HG02938 (cell line): Measurements from ENCODE around the gene PIP4K2C.
"Not testable (repeated sequence)": the region's sequence is repeated elsewhere in the genome, so short reads cannot be mapped to it uniquely, and the experiment has no call there.

ENCODE experiments used
- ATAC-seq: cut with Tn5 transposase; IDR thresholded peaks from one replicate; pipeline ENCODE4 v1.9.1; 2021; ENCODE audit warnings: mild to moderate bottlenecking, moderate library complexity; ENCODE audit not compliant: unreplicated experiment

PIP4K2C gene

DNA sequence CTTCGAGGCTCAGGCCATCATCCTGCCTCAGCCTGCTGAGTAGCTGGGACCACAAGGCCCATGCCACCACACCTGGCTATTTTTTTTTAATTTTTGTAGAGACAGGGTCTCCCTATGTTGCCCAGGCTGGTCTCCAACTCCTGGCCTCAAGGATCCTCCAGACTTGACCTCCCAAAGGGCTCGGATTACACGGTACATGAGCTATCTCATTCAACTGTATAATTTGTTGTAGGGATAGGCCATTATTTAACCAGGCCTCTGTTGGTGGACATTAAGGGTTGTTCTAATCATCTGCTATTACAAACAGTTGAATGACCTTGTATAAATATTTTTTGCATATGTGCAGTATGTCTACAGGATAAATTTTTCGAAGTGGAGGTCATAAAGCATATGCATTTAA lies 32.1 kb upstream of the PIP4K2C start:
- no peak for ATAC-seq

DNA sequence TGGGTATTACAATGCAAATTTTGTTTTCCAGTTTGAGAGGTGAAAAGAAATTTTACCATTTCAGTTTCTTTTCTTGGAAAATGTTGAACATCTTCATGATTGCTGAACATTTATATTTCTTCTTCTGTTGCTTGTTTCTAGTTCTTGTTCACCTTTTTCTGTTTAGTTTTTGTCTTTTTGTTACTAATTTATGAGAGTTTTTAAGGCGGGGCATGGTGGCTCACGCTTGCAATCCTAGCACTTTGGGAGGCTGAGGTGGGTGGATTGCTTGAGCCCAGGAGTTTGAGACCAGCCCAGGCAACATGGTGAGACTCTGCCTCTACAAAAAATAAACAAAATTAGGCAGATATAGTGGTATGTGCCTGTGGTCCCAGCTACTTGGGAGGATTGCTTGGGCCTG lies 30.5 kb upstream of the PIP4K2C start:
- ATAC-seq, result no peak

DNA sequence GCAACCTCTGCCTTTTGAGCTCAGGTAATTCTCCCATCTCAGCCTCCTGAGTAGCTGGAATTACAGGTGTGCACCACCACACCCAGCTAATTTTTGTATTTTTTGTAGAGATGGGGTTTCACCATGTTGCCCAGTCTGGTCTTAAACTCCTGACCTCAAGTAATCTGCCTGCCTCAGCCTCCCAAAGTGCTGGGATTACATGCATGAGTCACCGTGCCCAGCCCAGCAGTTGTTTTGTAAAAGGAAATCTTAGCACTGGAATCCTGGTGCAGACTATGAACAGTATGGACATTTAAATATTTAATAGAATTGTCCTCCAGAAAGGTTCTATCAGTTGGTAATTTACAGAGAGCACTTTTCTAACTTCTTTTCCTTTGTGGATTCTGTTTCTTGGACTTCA lies 29.9 kb upstream of the PIP4K2C start:
- not testable (repeated sequence) for ATAC-seq

DNA sequence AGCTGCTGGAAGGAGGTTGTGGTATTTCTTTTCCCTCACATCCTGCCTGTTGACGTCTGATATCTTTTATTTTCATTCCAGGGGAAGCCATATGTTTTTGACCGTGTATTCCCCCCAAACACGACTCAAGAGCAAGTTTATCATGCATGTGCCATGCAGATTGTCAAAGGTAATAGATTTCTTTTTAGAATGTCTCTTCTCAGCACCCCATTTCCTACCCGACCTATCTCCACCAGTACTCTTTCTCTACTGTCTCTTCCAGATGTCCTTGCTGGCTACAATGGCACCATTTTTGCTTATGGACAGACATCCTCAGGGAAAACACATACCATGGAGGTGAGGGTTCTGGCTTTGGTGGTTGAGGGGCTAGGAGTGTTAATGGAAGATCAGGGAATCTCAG lies 27.6 kb upstream of the PIP4K2C start:
- no peak for ATAC-seq

DNA sequence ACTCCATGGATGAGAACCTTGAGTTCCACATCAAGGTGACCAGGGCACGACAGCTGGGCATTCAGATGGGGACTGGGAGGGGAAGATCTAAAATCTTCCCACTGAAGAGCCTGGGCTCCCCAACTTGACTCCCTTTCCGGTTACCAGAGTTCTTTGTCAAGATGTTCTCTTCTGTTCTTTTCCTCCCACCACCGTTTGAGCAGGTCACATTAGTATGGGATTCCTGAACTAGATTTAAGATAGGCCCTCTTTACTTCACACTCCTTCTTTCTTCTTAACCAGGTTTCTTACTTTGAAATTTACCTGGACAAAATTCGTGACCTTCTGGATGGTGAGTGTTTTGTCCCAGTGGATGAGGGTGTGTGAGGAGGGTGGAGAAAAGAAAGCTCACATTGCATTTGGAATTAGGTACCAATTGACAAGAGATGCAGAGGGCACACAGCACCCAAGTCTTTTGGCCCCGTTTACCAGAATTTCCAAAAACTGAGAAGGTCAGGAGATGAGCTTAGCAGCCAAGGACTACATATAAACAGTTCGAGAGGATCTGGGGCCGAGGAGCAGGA lies 26.7 kb upstream of the PIP4K2C start:
- ATAC-seq, result no peak

DNA sequence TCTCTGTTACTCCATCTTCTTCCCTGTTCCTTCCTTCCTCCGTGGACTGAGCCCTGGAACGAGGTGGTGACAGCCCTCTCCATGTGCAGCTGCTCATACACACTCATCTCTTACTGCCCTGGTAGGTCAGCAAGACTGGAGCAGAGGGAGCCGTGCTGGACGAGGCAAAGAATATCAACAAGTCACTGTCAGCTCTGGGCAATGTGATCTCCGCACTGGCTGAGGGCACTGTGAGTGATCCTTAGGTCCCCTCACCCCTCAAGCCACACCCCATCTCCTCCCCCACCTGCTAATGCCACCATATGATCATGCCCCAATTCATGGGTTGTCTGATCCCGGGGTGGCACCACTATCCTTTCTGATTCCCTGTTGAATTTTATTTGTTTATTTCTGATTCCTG lies 22.2 kb upstream of the PIP4K2C start:
- ATAC-seq, result no peak

DNA sequence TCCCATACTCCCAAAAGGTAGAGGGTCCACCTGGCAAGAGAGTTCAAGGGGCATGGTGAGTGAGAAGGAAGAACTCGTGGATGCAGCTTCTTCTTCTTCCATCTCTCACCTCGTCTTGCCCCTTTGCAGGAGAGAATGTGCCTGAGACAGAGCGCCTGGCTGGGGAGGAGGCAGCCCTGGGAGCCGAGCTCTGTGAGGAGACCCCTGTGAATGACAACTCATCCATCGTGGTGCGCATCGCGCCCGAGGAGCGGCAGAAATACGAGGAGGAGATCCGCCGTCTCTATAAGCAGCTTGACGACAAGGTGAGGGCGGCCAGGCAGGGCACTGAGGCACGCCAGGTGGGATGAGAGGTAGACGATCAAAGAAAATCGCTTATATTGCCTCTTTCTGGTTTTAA lies 21.1 kb upstream of the PIP4K2C start:
- ATAC-seq, result no peak

DNA sequence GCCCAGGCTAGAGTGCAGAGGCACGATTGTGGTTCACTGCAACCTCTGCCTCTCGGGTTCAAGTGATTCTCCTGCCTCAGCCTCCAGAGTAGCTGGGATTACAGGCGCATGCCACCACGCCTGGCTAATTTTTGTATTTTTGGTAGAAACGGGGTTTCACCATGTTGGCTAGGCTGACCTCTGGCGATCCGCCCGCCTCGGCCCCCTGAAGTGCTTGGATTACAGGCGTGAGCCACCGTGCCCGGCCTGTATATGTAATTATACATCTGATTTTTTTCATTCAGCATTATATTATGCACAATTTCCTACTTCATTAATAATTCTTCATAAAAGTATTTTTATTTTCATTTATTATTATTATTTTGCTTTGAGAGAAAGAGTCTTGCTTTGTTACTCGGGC lies 20.6 kb upstream of the PIP4K2C start:
- not testable (repeated sequence) for ATAC-seq

DNA sequence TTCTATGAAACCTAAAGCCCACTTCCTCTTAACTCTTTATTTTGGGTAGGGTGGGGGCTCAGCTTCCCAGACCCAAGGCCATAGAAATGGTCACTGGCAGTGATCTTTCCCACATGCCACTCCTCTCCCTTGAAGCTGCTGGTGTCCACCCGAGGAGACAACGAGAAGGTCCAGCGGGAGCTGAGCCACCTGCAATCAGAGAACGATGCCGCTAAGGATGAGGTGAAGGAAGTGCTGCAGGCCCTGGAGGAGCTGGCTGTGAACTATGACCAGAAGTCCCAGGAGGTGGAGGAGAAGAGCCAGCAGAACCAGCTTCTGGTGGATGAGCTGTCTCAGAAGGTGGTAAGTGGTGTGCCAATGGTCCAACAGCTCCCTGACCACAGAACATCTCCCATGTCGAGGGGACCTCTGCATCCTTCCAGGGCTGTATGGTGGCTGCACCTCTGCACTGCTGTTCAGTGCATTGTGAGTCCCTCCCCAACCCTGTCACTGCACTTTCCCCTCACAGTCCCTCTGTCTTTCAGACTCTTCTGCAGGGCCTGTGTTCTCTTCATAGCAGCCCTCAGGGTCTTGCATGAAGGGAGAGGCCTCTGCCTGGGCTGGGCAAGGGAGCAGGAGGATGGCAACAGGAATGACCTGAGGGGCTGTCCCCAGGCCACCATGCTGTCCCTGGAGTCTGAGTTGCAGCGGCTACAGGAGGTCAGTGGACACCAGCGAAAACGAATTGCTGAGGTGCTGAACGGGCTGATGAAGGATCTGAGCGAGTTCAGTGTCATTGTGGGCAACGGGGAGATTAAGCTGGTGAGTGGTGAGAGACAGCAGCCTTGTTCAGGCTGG lies 18.8 kb upstream of the PIP4K2C start:
- ATAC-seq, result no peak

DNA sequence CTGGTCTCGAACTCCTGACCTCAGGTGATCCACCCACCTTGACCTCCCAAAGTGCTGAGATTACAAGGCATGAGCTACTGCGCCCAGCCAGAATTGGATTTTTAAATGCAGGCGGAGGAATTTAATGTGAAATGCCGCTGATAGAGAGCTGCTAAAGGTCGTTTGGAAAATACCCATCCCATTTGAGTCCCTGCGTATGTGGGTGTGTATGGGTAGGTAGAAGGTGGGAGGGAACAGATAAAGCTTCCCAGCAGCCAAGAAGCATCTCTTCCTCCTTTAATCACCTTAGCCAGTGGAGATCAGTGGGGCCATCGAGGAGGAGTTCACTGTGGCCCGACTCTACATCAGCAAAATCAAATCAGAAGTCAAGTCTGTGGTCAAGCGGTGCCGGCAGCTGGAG lies 16.2 kb upstream of the PIP4K2C start:
- ATAC-seq, result no peak

DNA sequence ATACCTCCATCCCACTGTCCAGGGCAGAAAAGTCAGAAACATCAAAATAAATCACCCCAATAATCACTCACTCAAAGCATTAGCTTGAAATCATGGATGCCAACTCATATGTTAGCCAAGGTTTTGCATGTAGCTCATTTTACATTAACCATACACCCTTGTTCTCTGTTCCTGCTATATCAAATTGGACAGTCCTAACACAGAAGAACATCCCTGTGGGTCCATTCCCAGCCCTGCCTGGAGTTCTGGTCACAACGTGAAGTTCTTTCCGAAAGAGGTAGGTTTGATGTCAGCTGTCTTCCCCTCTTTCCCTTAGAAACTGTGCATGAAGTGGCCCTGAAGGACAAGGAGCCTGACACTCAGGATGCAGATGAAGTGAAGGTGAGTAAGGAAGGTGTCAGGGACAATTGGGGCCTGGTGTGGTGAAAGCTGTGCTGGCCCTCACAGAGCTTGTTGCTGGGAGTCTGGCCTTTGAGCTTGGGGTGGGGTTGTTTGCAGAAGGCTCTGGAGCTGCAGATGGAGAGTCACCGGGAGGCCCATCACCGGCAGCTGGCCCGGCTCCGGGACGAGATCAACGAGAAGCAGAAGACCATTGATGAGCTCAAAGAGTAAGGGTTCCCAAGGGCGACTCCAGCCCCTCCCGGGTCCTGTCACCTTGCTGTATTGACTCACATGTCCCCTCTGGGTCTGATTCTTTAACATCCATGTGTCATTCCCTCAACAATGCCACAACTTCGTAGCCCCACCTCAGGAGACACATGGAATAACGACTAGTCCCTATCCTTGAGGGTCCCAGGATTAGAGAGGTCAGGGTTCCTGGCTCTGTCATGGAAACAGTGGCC lies 15.0 kb upstream of the PIP4K2C start:
- no peak for ATAC-seq

DNA sequence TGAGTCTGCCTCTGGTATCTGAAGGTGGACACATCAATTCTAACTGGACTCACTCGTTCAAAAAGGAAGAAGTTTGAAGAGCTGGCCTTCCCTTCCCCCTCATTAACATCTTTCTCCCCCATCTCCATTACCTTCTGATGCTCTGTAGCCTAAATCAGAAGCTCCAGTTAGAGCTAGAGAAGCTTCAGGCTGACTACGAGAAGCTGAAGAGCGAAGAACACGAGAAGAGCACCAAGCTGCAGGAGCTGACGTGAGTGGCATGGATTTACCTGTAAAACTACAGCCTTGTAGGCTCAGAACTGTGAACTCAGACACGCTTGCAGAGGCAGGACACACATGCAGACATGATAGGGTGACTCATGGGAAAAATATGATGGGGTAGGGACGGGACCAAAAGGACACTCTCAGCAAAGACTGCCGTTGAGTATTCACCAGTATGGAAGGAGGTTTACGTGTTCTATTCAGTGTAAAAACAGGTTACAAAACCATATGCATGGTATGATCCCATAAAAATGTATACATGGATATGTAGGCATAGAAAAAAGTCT lies 14.3 kb upstream of the PIP4K2C start:
- ATAC-seq, result no peak

DNA sequence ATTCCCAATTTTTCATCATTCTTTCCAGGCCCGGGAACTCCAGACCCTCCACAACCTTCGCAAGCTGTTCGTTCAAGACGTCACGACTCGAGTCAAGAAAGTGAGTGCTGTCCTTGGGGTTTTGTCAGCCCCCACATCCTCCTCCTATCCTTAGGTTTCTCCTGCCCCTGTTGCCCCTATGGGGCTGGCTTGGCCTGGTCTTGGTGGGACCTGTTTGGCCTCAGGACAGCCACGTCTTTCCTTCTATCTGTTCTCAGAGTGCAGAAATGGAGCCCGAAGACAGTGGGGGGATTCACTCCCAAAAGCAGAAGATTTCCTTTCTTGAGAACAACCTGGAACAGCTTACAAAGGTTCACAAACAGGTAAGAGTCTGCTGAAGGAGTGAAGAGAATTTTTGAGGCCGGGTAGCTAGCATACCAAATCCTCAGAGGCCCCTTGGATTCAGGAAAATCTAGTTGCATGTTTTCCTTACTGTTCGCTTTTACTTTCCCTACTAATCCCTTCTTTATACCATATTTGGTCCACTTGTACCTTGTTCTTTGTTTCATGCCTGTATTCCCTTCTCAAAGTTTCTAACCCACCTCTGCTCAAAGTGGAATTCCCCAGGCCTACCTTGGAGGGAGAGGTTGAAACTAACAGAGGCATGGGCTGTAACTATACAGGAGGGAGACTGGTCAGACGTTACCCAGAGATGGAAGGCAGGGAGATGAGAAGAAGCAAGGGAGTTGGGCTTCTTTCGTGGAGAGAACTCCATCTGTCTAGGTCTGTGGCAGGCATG lies 12.8 kb upstream of the PIP4K2C start:
- ATAC-seq, result no peak

DNA sequence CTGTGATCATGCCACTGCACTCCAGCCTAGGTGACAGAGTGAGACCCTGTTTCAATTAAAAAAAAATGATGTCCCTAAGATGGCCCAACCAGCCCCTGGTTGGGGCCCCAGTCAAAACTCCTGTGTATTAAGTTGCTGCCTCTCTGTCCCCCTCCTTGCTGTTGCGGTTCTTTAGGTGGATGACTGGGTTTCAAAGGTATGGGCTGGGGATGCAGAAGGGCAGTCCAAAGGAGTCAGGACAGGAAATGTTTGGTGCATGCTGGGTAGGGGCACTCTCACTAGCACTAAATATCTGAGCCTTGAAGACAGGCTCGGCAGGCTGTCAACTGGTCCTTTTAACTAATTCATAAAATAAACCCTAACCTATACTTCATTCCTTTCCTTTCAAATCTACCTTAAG lies 12.0 kb upstream of the PIP4K2C start:
- ATAC-seq, result no peak

DNA sequence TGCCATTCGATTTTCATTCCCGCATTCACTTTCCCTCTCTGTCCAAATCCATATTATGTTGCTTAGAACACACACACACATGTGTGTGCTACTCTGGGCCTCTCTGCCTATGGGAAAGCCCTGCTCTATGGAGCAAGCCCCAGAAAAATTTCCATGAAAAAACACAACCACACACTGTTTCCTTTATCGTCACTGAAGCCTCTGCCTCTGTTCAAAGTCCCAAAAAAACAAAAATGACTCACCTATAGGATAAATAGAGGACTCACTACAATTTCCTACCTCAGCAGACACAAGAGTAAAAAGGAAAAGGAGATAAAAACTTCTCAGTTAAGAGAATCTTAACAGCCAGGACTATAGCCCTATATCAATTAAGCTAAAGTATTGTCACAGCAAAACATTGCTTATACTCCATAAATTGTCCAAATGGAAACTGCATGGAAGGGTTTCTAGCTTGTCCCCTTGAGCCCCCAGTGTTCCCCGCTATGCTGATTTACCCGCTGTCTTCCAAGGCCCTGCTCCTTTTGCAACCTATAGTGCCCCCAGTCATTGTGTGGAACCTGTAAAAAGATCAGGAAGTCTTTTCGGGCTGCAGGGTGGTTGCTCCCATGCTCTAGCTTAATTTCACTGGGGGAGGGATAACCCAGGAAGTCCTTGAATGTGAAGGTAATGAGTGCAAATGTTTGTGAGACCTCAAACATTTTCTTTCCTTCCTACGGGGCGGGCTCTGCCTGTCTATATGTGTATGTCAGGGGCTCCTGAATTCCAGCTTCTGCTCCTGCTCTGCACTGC lies 11.1 kb upstream of the PIP4K2C start:
- no peak for ATAC-seq

DNA sequence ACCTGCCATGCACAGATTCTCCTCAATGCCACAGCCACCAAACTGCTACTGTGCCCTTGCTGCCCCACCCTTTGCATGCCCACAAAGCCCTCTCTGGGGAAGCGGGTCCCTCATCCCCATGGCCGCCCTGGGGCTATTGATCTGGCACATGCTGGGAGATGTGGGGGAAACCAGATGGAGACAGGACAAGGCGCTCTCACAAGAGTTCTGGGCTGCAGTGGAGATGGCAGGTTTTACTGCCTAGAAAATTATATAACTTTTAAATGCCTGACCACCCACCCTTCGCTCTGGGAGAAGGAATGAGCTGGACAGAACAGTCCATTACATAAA lies 10.6 kb upstream of the PIP4K2C start:
- ATAC-seq, result no peak

DNA sequence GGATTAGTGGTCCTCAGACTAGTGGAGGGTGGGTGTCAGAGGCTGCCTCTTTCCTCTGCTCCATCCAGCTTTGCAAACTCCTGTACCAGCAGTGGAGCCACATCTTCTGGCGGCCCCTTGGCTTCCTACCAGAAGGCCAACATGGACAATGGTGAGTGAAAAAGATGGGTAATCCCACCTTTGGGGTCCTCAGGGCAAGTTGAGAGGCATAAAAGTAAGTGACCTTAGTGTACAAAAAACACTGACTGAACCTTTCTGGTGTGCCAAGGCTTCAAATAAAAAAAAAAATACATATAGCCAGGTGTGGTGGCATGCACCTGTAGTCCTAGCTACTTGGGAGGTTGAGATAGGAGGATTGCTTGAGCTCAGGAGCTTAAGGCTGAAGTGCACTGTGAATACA lies 9.2 kb upstream of the PIP4K2C start:
- no peak for ATAC-seq

DNA sequence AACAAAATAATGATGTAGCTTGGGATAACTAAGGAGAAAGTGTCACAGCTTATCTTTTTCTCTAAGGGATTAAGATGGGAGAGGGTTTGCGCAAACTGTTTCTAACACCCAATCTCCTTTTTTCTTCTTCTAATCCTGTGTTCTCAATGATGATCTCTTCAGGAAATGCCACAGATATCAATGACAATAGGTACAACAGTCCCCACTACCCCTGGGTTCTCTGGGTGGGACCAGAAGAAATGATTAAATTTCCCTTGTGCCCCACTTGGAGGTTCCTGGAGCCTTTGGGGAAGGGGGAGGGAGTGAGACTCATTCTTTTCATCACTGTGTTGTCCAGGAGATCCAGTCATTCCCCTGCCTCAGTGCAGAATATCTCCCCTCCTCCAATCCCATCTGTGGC lies 8.6 kb upstream of the PIP4K2C start:
- no peak for ATAC-seq

DNA sequence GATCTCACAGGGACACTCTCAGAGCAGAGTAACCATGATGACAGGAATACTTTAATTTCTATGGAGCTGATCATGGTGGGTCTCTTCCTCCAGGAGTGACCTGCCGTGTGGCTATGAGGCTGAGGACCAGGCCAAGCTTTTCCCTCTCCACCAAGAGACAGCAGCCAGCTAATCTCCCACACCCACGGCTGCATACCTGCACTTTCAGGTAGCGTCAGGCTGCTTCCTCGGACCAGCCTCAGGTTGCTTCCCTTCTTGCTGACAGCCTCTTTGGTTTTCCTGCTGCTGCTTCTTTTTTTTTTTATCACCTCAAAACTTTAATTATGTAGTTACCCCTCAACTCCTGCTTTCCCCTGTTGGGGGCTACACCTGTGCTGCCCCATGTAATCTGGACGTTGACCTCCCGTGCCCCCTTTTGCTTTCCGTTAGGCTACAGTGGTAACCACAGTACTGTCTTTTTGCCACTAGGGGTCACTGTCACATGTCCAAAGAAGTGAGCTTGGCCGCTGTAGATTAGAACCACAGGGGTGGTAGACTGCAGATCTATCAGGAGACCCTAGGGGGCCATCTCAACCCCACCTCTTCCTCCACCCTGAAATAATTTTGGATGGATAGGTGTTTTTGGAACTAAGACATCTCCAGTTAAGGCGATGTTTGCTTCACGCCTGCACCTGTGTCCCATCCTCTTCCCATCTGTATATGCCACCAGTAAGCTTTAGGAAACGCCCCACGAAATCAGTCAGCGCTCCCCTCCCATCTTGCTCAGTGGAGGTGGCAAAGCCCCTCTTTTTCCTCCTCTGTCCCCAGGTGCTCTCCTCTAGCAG lies 7.8 kb upstream of the PIP4K2C start:
- ATAC-seq, result peak; percentile 95
